ENCODE results near the gene UBN2.

GRCh38 chr7:139246494-139246893 is 15.5 kb downstream of the UBN2 start:
- TF ChIP-seq PRDM15 (CRISPR knock-in tag; IDR thresholded peaks at IDR 0.05) (no peak), SUZ12 (IDR thresholded peaks at IDR 0.05; ENCODE audit: unreplicated experiment) (no peak), RCOR1 (conservative IDR thresholded peaks at IDR 0.05; ENCODE audit: low read depth, low read length) (no peak)
- TF ChIP-seq, protein P1, sequence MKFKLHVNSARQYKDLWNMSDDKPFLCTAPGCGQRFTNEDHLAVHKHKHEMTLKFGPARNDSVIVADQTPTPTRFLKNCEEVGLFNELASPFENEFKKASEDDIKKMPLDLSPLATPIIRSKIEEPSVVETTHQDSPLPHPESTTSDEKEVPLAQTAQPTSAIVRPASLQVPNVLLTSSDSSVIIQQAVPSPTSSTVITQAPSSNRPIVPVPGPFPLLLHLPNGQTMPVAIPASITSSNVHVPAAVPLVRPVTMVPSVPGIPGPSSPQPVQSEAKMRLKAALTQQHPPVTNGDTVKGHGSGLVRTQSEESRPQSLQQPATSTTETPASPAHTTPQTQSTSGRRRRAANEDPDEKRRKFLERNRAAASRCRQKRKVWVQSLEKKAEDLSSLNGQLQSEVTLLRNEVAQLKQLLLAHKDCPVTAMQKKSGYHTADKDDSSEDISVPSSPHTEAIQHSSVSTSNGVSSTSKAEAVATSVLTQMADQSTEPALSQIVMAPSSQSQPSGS (IDR thresholded peaks at IDR 0.05; ENCODE audit: low read length), result no peak
